Hypothalamus (tissue), 51 donors: Measurements from ENCODE around the gene MINK1.
"Not testable (repeated sequence)": the region's sequence is repeated elsewhere in the genome, so short reads cannot be mapped to it uniquely, and the experiment has no call there.

Source experiments
- DNase-seq, 51 donors: peaks; one replicate each; lab custom pipeline; 2025; lab: John Stamatoyannopoulos, UW

Gene MINK1

DNA sequence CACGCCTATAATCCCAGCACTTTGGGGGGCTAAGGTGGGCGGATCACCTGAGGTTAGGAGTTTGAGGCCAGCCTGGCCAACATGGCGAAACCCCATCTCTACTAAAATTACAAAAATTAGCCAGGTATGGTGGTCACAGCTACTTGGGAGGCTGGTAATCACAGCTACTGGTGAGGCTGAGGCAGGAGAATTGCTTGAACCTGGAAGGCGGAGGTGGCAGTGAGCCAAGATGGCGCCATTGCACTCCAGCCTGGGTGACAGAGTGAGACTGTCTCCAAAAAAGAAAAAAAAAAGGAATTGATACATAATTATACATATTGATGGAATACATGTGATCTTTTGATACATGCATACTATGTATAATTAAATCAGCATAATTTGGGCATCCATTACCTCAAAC is 34.4 kb downstream of the MINK1 start:
- DNase-seq: not testable (repeated sequence)

DNA sequence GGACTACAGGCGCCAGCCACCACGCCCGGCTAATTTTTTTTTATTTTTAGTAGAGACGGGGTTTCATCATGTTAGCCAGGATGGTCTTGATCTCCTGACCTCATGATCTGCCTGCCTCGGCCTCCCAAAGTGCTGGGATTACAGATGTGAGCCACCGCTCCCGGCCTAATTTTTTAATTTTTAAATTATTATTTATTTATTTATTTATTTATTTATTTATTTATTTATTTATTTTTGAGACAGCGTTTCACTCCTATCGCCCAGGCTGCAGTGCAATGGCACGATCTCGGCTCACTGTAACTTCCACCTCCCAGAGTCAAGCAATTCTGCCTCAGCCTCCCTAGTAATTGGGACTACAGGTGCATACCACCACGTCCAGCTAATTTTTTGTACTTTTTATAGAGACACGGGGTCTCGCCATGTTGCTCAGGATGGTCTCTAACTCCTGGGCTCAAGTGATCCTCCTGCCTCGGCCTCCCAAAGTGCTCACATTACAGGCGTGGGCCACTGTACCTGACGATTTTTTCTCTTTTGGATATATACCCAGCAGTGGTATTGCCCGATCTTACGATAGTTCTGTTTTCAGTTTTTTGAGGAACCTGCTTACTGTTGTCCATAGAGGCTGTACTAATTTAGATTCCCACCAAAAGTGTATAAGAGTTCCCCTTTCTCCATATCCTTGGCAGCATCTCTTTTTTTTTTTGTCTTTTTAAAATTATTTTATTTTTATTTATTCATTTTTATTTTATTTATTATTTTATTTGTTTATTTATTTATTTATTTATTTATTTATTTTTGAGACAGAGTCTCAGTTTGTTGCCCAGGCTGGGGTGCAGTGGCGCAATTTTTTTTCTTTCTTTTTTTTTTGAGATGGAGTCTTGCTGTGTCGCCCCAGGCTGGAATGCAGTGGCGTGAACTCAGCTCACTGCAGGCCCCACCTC is 36.2 kb downstream of the MINK1 start:
- not testable (repeated sequence) for DNase-seq

DNA sequence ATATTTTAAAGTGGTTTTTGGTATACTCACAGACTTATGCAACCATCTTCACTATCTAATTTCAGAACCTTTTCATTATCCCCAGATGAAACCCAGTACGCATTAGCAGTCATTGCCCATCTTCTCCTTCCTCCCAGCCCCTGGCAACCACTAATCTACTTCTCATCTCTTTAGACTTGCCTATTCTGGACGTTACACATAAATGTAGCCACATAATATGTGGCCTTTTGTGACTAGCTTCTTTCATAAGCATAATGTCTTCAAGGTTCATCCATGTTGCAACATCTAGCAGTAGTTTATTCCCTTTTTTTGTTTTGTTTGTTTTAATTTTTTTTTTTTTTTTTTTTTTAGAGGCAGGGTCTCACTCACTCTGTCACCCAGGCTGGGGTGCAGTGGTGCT is 37.7 kb downstream of the MINK1 start:
- DNase-seq: no peak

DNA sequence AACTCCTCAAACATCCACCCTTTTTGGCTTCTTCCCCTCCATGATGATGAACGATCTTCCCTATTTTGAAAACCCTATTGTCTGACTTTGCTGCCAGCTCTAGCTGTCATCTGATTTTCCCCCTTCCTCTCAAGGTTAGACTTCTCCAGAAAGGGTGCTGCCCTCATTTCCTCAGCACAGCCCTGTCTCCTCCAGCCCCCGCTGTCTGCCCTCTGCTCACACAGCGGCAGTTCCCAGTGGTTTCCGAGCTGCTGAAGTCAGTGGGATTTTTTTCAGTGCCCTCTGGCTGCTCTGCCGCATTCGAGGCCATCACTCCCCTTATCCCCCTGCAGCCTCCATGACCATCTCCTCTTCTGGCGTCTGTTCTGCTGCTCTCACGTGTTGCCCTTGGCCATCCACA is 39.6 kb downstream of the MINK1 start:
- peak in 33 of 51 donors; percentile 11 to 63 (median 30) for DNase-seq

DNA sequence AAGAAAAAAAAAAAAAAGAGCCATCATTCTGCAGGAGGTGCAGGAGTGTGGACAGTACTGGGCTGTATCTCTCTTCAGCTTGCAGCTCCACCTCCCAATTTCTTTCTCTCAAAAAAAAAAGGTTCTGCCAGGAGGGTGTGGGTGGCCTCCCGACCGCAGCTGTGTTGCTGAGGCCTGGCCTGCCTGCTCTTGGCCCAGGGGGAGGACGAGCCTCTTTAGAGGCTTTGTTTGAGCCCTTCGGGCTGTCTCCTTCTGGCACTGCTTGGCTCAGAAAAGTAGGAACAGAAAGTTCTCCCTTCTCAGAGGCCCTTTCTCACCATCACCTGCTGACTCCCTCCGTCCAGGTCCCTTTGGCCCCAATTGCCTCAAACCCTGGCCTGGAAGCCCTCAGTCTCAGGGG is 43.9 kb downstream of the MINK1 start:
- peak in 32 of 51 donors; percentile 13 to 75 (median 41) for DNase-seq

DNA sequence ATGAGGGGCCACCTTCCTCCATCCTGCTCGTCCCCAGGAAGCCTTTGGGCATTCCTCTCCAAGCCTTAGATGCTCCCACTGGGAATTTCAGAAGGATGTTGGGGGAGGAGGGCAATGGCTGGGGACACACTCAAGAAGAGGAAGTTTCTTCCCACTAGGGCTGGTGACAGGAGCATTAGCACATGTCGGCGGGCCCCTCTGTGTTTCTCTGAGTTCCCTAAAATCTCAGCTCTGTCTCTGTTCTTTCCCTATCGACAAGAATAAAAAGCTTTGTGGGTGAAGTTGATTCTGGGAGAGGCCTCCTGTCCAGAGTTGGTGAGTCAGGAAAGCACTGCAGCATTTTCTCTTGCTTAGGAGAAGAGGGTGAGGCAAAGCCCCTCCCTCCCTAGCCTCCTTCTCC is 46.5 kb downstream of the MINK1 start:
- DNase-seq: peak in 1 of 51 donors; percentile 6

DNA sequence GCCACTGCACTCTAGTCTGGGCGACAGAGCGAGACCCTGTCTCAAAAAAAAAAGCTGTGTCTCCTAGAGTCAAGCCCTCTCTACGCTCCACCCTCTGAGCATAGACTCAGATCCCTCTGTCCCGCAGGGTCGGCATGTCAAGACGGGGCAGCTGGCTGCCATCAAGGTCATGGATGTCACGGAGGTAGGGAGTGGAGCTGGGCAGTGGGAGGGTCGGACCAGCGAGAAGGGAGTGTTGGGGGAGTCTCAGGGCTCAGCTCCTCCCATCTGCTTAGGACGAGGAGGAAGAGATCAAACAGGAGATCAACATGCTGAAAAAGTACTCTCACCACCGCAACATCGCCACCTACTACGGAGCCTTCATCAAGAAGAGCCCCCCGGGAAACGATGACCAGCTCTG is 47.7 kb downstream of the MINK1 start:
- no peak for DNase-seq

DNA sequence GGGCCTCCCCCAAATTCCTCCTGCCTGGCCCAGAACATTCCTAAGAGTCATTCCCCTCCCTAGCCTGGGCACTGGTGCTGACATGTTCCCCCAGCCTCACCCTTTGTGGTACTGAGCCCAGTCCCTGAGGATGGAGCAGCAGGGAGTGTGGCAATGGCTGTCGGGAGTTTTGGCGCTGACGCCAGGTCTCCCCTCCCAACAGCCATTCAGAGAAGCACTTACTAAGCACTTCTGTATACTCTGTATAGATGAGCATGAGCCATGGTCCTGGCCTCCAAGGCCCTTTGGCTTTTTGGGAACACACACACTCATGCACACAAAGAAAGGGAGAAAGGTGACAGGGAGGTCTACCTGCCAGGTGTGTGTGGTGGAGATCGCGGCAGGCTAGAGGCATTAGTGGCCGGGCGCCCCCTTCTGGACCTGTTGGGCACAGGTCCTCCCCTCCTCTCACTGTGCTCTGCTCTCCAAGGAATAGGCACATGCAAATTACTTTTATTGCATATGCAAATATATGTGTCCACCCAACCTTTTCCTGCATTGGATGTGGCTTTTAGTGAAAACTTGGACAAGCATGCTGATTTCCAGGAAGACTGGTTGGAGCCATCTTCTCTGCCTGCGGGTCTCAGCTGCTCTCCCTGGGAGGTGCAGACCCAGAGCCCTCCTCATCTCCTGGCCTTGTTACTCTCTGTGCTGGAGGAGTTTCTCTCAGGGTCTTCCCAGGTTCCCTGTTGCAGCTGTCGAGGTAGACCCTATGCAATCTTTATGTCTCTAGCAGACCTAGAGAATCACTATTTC is 48.8 kb downstream of the MINK1 start:
- DNase-seq: peak in 37 of 51 donors; percentile 15 to 79 (median 49)

DNA sequence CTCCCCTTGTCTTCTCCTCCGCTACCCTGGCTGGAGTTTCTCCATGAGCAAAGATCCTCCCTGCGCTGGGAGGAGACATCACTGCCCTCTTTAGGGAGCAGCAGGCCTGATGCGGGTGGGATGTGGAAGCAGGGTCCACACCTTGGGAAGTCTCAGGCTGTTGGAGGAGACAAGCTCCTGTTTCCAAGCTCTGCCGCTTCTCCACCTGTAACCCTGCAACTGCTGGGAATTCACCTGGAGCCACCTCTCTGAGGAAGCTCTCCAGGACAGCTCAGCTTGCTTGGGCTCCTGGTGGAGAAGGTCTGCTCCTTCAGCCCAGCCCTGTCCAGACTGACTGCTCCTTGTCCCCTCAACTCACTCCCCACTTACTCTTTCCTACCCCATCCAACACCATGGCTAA is 51.3 kb downstream of the MINK1 start:
- DNase-seq: no peak

DNA sequence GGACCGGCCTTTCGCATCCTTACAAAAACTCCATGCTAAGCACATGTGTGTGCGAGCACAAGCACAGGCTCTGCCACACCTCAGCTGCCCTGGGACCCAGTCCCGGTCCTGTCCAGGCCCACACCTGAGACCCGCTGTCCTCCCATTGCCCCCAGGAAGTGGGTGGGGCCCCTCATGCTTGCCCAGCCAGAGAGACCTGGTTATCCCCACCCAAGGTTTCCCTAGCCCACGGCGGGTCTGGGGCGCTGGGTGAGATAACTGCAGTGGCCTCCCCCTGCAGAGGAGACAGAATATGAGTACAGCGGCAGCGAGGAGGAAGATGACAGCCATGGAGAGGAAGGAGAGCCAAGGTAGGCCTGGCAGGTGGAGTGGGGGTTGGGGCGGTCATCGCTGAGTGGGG is 53.7 kb downstream of the MINK1 start:
- no peak for DNase-seq

DNA sequence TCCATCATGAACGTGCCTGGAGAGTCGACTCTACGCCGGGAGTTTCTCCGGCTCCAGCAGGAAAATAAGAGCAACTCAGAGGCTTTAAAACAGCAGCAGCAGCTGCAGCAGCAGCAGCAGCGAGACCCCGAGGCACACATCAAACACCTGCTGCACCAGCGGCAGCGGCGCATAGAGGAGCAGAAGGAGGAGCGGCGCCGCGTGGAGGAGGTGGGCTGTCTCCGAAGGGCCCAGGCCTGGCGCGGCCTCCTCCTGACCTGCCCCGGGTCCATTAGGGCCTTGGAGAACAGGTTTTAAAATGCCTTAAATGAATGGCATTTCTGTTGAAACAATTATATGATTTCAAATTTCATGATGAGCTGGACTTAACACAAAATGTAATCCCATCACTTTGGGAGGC is 54.4 kb downstream of the MINK1 start:
- DNase-seq: no peak

DNA sequence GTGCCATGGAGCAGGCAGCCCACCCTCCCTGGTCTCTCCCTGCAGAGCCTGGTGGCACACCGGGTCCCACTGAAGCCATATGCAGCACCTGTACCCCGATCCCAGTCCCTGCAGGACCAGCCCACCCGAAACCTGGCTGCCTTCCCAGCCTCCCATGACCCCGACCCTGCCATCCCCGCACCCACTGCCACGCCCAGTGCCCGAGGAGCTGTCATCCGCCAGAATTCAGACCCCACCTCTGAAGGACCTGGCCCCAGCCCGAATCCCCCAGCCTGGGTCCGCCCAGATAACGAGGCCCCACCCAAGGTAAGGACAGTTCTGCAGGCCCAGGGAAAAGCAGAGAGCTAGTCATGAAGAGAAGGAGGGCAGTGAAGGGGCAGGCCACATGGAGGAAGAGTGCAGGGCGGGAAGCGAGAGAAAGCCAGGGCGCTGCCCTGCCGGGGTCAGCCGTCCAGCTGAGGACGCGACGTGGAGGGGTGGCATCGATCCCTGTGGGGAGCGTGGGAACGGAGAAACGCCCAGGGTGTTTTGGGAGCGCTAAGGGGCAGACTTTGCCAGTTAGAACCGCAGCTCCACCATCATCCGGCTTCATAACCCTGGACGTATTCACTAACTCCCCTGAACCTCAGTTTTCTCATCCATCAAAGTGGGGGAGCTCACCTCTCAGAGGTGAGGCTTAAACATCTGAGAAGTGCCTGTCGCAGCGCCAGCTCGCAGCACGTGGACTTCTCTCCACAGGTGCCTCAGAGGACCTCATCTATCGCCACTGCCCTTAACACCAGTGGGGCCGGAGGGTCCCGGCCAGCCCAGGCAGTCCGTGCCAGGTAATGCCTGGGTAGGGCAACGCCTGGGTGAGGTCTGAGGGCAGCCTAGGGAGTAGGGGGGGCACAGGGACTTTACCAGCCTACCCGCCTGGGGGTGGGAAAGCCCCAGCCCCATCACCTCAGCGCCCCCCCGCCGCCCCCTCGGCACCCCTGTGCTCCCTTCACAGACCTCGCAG is 58.6 kb downstream of the MINK1 start:
- DNase-seq: no peak

DNA sequence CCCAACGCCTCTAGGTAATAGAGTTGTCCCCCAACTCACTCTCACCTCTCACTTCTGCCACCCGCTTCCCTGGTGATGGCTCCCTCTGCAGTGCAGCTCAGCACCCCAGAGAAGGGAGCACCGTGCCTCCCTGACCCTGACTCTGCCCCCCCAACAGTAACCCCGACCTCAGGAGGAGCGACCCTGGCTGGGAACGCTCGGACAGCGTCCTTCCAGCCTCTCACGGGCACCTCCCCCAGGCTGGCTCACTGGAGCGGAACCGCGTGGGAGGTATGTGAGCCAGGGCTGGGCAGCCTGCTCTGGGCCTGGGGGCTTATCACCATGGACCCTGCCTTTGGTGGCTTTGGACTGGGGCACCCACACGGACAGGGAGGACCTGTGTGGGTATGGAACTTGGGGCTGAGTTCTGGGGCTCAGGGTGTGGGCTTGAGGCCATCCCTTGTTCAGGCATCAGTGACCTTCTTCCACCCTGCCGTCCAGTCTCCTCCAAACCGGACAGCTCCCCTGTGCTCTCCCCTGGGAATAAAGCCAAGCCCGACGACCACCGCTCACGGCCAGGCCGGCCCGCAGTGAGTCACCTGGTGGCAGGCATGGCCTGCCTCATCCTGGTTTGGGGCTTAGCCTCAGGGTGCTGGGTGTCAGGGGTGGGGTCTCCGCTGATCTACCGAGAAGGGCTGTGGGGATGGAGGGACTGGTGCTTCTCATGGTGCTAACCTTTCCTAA is 59.5 kb downstream of the MINK1 start:
- DNase-seq: no peak

DNA sequence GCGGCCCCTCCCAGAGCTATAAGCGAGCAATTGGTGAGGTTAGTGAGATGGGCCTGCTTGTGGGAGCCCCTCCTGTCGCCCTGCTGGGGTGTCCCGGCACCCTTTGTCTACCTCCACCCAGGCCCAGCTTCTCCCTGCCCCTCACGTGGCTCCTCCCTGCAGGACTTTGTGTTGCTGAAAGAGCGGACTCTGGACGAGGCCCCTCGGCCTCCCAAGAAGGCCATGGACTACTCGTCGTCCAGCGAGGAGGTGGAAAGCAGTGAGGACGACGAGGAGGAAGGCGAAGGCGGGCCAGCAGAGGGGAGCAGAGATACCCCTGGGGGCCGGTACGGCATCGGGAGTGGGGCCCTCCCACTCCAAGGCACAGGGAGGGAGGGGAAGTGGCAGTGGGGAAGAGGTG is 60.1 kb downstream of the MINK1 start:
- no peak for DNase-seq

DNA sequence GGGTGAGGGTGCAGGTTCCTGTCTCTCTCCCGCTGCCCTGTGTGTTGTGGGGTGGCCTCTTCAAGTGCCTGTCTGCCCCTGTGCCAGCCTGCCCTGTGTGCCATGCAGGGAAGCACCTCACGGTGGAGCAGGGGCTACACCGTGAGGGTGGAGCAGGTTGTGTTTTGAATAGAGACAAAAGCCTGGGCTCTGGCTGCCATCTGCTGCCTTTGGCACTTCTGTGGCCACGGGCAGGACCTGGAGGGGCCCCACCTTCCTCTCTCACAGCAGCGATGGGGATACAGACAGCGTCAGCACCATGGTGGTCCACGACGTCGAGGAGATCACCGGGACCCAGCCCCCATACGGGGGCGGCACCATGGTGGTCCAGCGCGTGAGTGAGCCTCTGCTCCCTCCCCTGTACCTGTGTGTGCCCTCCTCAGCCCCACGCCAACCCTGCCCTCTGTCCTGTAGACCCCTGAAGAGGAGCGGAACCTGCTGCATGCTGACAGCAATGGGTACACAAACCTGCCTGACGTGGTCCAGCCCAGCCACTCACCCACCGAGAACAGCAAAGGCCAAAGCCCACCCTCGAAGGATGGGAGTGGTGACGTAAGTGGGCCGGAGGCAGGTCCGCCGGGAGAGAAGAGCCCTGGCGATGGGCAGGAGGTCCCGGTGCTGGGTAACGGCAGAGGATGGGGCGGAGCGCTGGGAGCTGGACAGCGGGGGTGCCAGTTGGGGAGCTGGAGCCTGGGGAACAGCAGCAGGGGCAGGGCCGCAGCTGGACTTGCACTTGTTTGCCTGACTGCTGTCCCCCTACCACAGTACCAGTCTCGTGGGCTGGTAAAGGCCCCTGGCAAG is 60.8 kb downstream of the MINK1 start:
- DNase-seq: no peak

DNA sequence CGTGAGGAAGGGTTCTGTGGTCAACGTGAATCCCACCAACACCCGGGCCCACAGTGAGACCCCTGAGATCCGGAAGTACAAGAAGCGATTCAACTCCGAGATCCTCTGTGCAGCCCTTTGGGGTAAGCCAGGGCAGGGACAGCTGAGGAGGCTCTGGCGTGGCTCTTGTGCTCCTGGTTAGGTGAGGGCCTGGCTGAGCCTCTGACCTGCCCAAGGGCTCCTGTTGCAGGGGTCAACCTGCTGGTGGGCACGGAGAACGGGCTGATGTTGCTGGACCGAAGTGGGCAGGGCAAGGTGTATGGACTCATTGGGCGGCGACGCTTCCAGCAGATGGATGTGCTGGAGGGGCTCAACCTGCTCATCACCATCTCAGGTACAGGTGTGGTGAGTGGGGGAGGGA is 62.0 kb downstream of the MINK1 start:
- no peak for DNase-seq

DNA sequence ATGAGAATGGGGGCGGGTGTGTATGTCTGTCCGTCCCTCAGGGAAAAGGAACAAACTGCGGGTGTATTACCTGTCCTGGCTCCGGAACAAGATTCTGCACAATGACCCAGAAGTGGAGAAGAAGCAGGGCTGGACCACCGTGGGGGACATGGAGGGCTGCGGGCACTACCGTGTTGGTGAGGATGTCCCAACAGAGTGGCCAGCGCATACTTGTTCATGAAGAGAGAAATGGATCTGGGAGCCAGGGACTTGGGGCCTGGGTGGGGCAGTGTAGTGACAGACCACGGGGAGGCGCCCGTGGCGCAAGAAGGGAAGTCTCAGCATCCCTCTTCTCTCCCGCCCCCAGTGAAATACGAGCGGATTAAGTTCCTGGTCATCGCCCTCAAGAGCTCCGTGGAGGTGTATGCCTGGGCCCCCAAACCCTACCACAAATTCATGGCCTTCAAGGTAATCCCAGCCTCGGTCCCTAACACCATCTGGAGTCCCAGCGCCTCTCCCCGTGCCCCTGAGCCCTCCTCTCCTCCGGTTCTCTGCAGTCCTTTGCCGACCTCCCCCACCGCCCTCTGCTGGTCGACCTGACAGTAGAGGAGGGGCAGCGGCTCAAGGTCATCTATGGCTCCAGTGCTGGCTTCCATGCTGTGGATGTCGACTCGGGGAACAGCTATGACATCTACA is 62.7 kb downstream of the MINK1 start:
- no peak for DNase-seq
